ENCODE results near the gene IDS.

GRCh38 chrX:149453030-149453429 is 52.1 kb downstream of the IDS start:
- TF ChIP-seq GATA2 (IDR thresholded peaks at IDR 0.05; ENCODE audit: low read depth, low read length) (no peak), GATA3 (IDR thresholded peaks at IDR 0.05; ENCODE audit: low read depth, low read length) (no peak)
